GM18498 (cell line): Measurements from ENCODE around the gene KCNMB2.

Experiments used
- ATAC-seq: cut with Tn5 transposase; IDR thresholded peaks from one replicate; pipeline ENCODE4 v1.9.1; 2021; ENCODE audit warnings: mild to moderate bottlenecking, moderate library complexity; ENCODE audit not compliant: unreplicated experiment

The KCNMB2 gene

GRCh38 chr3:178685591-178685906 is 149.3 kb downstream of the KCNMB2 start:
- no peak for ATAC-seq

GRCh38 chr3:178686826-178687225 is 150.6 kb downstream of the KCNMB2 start:
- ATAC-seq = no peak

- no peak for ATAC-seq
Measured at GRCh38 chr3:178690571-178690970, 154.3 kb downstream of the KCNMB2 start.

- no peak for ATAC-seq
Measured at GRCh38 chr3:178699364-178699763, 163.1 kb downstream of the KCNMB2 start.

- no peak for ATAC-seq
Measured at GRCh38 chr3:178699810-178700209, 163.6 kb downstream of the KCNMB2 start.

- no peak for ATAC-seq
Measured at GRCh38 chr3:178703268-178703975, 167.2 kb downstream of the KCNMB2 start.

- ATAC-seq = no peak
Measured at GRCh38 chr3:178705925-178706324, 169.7 kb downstream of the KCNMB2 start.

GRCh38 chr3:178706411-178706810 is 170.2 kb downstream of the KCNMB2 start:
- ATAC-seq = no peak

GRCh38 chr3:178707311-178708031 is 171.2 kb downstream of the KCNMB2 start:
- peak; percentile 72 for ATAC-seq

- no peak for ATAC-seq
Measured at GRCh38 chr3:178709051-178709450, 172.8 kb downstream of the KCNMB2 start.

GRCh38 chr3:178711753-178712152 is 175.5 kb downstream of the KCNMB2 start:
- no peak for ATAC-seq

GRCh38 chr3:178712247-178712646 is 176.0 kb downstream of the KCNMB2 start:
- no peak for ATAC-seq

GRCh38 chr3:178714925-178715832 is 178.9 kb downstream of the KCNMB2 start:
- ATAC-seq = no peak

- no peak for ATAC-seq
Measured at GRCh38 chr3:178718995-178719635, 182.9 kb downstream of the KCNMB2 start.

GRCh38 chr3:178732824-178733223 is 196.6 kb downstream of the KCNMB2 start:
- ATAC-seq = no peak

- ATAC-seq = no peak
Measured at GRCh38 chr3:178735032-178735674, 198.9 kb downstream of the KCNMB2 start.

GRCh38 chr3:178736300-178736699 is 200.1 kb downstream of the KCNMB2 start:
- ATAC-seq = no peak

GRCh38 chr3:178739720-178740119 is 203.5 kb downstream of the KCNMB2 start:
- ATAC-seq = no peak

- no peak for ATAC-seq
Measured at GRCh38 chr3:178741020-178741419, 204.8 kb downstream of the KCNMB2 start.

- no peak for ATAC-seq
Measured at GRCh38 chr3:178743297-178743696, 207.1 kb downstream of the KCNMB2 start.
